ENCODE measurements around the gene UST.

UST gene

GRCh38 chr6:148808786-148809304, 62.0 kb downstream of the UST start:
- DNase-seq, result no peak

- no peak for DNase-seq
Observed at GRCh38 chr6:148811459-148811858, 64.6 kb downstream of the UST start.

GRCh38 chr6:148814082-148814790, 67.4 kb downstream of the UST start:
- DNase-seq, result no peak

- no peak for DNase-seq
Observed at GRCh38 chr6:148814869-148815268, 68.0 kb downstream of the UST start.

- DNase-seq, result no peak
Observed at GRCh38 chr6:148816117-148816516, 69.3 kb downstream of the UST start.

- DNase-seq, result no peak
Observed at GRCh38 chr6:148817689-148818088, 70.9 kb downstream of the UST start.

GRCh38 chr6:148818939-148819575, 72.2 kb downstream of the UST start:
- peak; percentile 44 for DNase-seq

- no peak for DNase-seq
Observed at GRCh38 chr6:148819852-148820251, 73.0 kb downstream of the UST start.

GRCh38 chr6:148822819-148823218, 76.0 kb downstream of the UST start:
- no peak for DNase-seq

- DNase-seq, result no peak
Observed at GRCh38 chr6:148824291-148824690, 77.5 kb downstream of the UST start.

GRCh38 chr6:148824960-148825359, 78.1 kb downstream of the UST start:
- DNase-seq, result no peak

- no peak for DNase-seq
Observed at GRCh38 chr6:148825492-148825891, 78.7 kb downstream of the UST start.

GRCh38 chr6:148827416-148828045, 80.7 kb downstream of the UST start:
- DNase-seq, result peak; percentile 48

GRCh38 chr6:148828047-148828446, 81.2 kb downstream of the UST start:
- DNase-seq, result no peak

GRCh38 chr6:148829415-148830101, 82.7 kb downstream of the UST start:
- DNase-seq, result no peak

- no peak for DNase-seq
Observed at GRCh38 chr6:148830614-148831013, 83.8 kb downstream of the UST start.

GRCh38 chr6:148831064-148831463, 84.2 kb downstream of the UST start:
- DNase-seq, result peak; percentile 13

- peak; percentile 44 for DNase-seq
Observed at GRCh38 chr6:148831531-148831930, 84.7 kb downstream of the UST start.

- peak; percentile 83 for DNase-seq
Observed at GRCh38 chr6:148835920-148836441, 89.2 kb downstream of the UST start.

GRCh38 chr6:148836751-148837150, 89.9 kb downstream of the UST start:
- peak; percentile 10 for DNase-seq

- DNase-seq, result peak; percentile 21
Observed at GRCh38 chr6:148837941-148838340, 91.1 kb downstream of the UST start.

GRCh38 chr6:148839044-148839443, 92.2 kb downstream of the UST start:
- DNase-seq, result no peak

- DNase-seq, result peak; percentile 13
Observed at GRCh38 chr6:148840256-148840655, 93.4 kb downstream of the UST start.
